Fibroblast of lung (primary cell): ENCODE results near the gene SPTB. TPM values are rescaled to one million over a fixed set of nuclear protein-coding genes. Genes with fewer than 3 reads are reported as not detected.

ENCODE experiments used
- DNase-seq, 2 donors: peaks; one replicate each; pipeline versions ENCODE4 v3.0.0 to v3.0.0-alpha.2; 2010; ENCODE audit warnings: low read depth in 2 of 2
- H2AFZ ChIP-seq: 2 replicates; pipeline ENCODE4 v1.5.1; 2012; ENCODE audit warnings: low read length, control low read depth, inconsistent platforms
- H3K27ac ChIP-seq: 2 replicates; pipeline ENCODE4 v1.5.1; 2011; ENCODE audit warnings: low read length, control low read depth; ENCODE audit not compliant: insufficient read depth
- H3K27me3 ChIP-seq: 2 replicates; pipeline ENCODE4 v1.5.1; 2011; ENCODE audit warnings: mild to moderate bottlenecking, low read length; ENCODE audit not compliant: control insufficient read depth, insufficient read depth
- H3K36me3 ChIP-seq: 2 replicates; pipeline ENCODE4 v1.5.1; 2011; ENCODE audit warnings: low read length; ENCODE audit not compliant: control insufficient read depth, insufficient read depth
- H3K4me1 ChIP-seq: 2 replicates; pipeline ENCODE4 v1.5.1; 2011; ENCODE audit warnings: low read length; ENCODE audit not compliant: control insufficient read depth, insufficient read depth; ENCODE audit errors: extremely low read depth
- H3K4me2 ChIP-seq: 2 replicates; pipeline ENCODE4 v1.5.1; 2011; ENCODE audit warnings: low read length, control low read depth; ENCODE audit not compliant: insufficient read depth; ENCODE audit errors: extremely low read depth
- H3K4me3 ChIP-seq, 4 experiments: fragments of 200-600 bp in 1 of 4; sonication (generic) in 1 of 4; replicated peaks in 1 of 4; 2 replicates each; pipeline ENCODE4 v1.5.1; 2011 to 2016; ENCODE audit warnings: low read length in 4 of 4, low read depth in 3 of 4, mild to moderate bottlenecking in 3 of 4, control low read depth in 2 of 4, inconsistent platforms in 1 of 4, mixed read lengths in 1 of 4; ENCODE audit not compliant: insufficient read depth in 1 of 4; ENCODE audit errors: control extremely low read depth in 1 of 4
- H3K79me2 ChIP-seq: 2 replicates; pipeline ENCODE4 v1.5.1; 2012; ENCODE audit warnings: mild to moderate bottlenecking, low read length, inconsistent platforms; ENCODE audit not compliant: control insufficient read depth, insufficient read depth
- H3K9ac ChIP-seq: 2 replicates; pipeline ENCODE4 v1.5.1; 2011; ENCODE audit warnings: mild to moderate bottlenecking, low read length, control low read depth; ENCODE audit not compliant: insufficient read depth
- H3K9me3 ChIP-seq: 2 replicates; pipeline ENCODE4 v1.5.1; 2012; ENCODE audit warnings: low read depth, low read length; ENCODE audit not compliant: control insufficient read depth, insufficient read depth
- H4K20me1 ChIP-seq: 2 replicates; pipeline ENCODE4 v1.5.1; 2011; ENCODE audit warnings: low read length; ENCODE audit not compliant: control insufficient read depth, insufficient read depth; ENCODE audit errors: extremely low read depth
- EZH2 ChIP-seq: IDR thresholded peaks from 2 replicates; pipeline ENCODE4 v1.5.1; 2012; ENCODE audit warnings: low read length, control low read depth, mild to moderate bottlenecking; ENCODE audit errors: missing control alignments
- polyA plus RNA-seq, 2 donors: library from polyadenylated mRNA; depleted of rRNA in 1 of 2; stranded (reverse) in 1 of 2; unstranded in 1 of 2; fragments of >200 nt; gene quantifications; 2 replicates each; pipeline ENCODE4 v1.2.1, GENCODE V29; 2011 to 2012; ENCODE audit warnings: missing spikeins in 1 of 2
- total RNA-seq: library from RNA; depleted of rRNA; stranded (reverse); fragments of >200 nt; gene quantifications from 2 replicates; pipeline ENCODE4 v1.2.1, GENCODE V29; 2014
- TF ChIP-seq, protein P1 (sequence below), 2 donors: IDR thresholded peaks in 1 of 2; conservative IDR thresholded peaks in 1 of 2; 1 replicate in 1 of 2; 2 replicates in 1 of 2; pipeline ENCODE4 v1.5.1; 2011 to 2012; ENCODE audit warnings: low read length in 2 of 2, control low read depth in 1 of 2, inconsistent platforms in 1 of 2, low read depth in 1 of 2, mild to moderate bottlenecking in 1 of 2

SPTB gene
- total and polyA plus RNA-seq, 2 donors (not counting 1 experiment from before 2014, with no cell fraction given): not detected

DNA sequence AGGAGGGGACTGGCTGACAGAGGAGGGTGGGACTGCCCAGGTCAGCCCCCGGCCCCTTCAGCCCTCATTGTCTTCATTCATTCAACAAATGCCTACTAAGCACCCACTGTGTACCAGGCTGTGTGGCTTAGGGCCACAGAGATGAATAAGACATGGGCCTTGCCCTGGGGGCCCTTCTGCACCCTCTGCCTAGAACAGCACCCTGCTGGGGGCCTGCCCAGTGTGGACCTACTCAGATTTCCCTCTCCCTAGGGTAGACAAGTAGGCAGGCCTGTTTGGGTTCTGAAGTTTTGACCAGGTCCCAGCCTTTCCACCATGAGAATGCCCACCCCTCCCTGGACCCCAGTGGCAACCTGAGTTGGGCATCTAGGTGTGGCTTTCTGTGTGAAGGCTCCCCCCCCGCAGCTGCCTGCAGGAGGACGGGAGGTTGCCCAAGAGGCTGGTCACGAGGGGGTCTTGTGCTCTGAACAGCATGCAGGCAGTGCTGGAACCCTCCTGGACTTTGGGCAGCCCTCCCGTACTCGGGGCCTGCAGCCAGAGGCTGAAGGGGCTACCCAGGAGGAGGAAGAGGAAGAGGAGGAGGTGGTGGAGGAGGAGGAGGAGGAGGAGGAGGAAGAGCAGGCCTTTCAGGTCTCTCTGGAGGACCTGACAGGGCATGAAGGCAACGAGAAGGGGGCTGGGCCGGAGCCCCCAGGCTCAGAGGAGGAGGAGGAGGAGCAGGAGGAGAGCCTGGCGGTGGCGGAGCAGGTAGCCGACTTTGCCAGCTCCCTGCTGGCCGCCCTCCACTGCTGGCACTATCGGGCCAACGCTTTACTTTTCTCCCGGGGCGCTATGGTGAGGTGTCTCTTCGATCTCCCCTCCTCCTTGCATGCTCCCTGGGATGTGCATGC lies 142.1 kb downstream of the SPTB start:
- Histone ChIP-seq H3K27me3 (no peaks in the 10 kb centered on the region), H3K27ac (no peak overlapping the region), H4K20me1 (no peaks in the 10 kb centered on the region), H3K9me3 (no peaks in the 10 kb centered on the region), H3K4me2 (no peak overlapping the region), H3K4me3 (no peak overlapping the region), H3K36me3 (no peaks in the 10 kb centered on the region), H3K4me1 (no peaks in the 10 kb centered on the region), H3K9ac (no peak overlapping the region), H2AFZ (no peak overlapping the region), H3K79me2 (no peaks in the 10 kb centered on the region)
- DNase-seq: no peak
- TF ChIP-seq, protein P1, sequence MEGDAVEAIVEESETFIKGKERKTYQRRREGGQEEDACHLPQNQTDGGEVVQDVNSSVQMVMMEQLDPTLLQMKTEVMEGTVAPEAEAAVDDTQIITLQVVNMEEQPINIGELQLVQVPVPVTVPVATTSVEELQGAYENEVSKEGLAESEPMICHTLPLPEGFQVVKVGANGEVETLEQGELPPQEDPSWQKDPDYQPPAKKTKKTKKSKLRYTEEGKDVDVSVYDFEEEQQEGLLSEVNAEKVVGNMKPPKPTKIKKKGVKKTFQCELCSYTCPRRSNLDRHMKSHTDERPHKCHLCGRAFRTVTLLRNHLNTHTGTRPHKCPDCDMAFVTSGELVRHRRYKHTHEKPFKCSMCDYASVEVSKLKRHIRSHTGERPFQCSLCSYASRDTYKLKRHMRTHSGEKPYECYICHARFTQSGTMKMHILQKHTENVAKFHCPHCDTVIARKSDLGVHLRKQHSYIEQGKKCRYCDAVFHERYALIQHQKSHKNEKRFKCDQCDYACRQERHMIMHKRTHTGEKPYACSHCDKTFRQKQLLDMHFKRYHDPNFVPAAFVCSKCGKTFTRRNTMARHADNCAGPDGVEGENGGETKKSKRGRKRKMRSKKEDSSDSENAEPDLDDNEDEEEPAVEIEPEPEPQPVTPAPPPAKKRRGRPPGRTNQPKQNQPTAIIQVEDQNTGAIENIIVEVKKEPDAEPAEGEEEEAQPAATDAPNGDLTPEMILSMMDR (conservative IDR thresholded peaks at IDR 0.05 in 1 of 2, IDR thresholded peaks at IDR 0.05 in 1 of 2; ENCODE audit: low read depth in 1 of 2, low read length in 2 of 2): no peak
- TF ChIP-seq EZH2: no peak

DNA sequence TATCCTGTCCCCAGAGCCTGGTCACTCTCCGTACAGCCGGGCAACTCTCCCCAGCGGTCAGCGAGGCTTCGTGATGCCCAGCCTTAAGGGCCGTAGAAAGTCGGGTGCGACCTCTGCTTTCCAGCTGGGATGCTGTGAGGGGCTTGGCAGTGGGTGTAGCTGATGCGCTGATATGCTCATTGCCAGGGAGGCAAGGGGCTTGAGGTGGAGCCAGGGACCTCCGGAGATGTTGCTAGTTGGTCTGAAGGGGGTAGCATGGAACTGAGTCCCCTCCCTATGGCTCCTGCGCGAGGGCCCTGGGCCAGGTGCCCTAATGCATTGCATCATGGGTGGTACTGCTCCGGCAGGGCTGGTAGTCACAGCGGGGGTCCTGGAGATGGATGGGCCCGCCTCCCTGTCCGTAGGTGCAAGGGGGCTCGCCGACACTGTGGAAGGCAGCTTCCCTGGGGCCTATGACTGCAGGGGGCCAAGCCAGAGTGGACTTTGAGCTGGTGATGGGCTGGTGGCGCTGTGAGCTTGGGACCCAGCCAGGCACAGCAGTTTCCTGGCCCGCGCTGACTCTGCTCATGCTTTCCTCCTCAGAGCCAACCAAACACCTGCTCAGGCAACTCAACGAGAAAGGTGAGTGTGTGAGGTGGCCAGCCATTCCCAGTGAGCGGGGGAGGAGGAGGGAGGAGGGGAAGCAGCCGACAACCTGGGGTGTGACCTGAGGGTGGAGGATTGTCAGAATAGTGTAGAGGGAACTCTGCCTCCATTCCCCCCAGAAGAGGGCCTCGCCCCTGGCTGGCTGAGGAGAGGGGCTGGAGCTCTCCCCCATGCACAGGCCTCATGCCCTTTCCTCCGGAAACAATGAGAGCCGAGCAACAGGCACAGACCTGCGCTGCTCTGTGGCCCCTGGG lies 143.2 kb downstream of the SPTB start:
- Histone ChIP-seq H3K27me3 (no peaks in the 10 kb centered on the region), H3K27ac (no peak overlapping the region), H3K4me3 (no peak overlapping the region), H3K9ac (no peak overlapping the region), H3K9me3 (no peaks in the 10 kb centered on the region), H3K4me2 (no peak overlapping the region), H3K36me3 (no peaks in the 10 kb centered on the region), H3K4me1 (no peaks in the 10 kb centered on the region), H3K79me2 (no peaks in the 10 kb centered on the region), H2AFZ (no peak overlapping the region), H4K20me1 (no peaks in the 10 kb centered on the region)
- DNase-seq: no peak
- TF ChIP-seq, protein P1 (conservative IDR thresholded peaks at IDR 0.05 in 1 of 2, IDR thresholded peaks at IDR 0.05 in 1 of 2; ENCODE audit: low read depth in 1 of 2, low read length in 2 of 2): no peak
- TF ChIP-seq EZH2: no peak

DNA sequence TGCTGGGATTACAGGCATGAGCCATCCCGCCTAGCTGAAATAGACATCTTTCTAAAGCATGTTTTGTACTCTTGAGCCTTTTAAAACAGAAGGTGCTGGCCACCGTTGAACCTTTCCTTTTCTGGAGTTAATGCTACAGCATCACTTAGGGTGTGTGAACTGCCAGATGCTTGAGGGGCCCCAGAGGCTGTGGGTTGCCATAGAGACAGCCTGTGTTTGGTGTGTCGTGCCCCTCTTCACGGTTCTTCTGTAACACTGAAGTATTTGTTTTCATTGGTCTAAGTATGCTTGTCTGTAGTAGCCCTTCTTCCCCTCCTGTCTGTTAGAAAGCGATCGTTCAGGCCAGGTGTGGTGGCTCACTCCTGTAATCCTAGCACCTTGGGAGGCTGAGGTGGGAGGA lies 144.7 kb downstream of the SPTB start:
- Histone ChIP-seq H3K79me2 (no peaks in the 10 kb centered on the region), H2AFZ (no peak overlapping the region), H3K9me3 (no peaks in the 10 kb centered on the region), H3K4me2 (no peak overlapping the region), H3K36me3 (no peaks in the 10 kb centered on the region), H4K20me1 (no peaks in the 10 kb centered on the region), H3K9ac (no peak overlapping the region), H3K4me3 (no peak overlapping the region), H3K27me3 (no peaks in the 10 kb centered on the region), H3K27ac (no peak overlapping the region), H3K4me1 (no peaks in the 10 kb centered on the region)
- no peak for TF ChIP-seq EZH2
- TF ChIP-seq, protein P1 (conservative IDR thresholded peaks at IDR 0.05 in 1 of 2, IDR thresholded peaks at IDR 0.05 in 1 of 2; ENCODE audit: low read depth in 1 of 2, low read length in 2 of 2): no peak
- no peak for DNase-seq
